Midbrain (tissue), 1 donor: ENCODE results near the gene COQ8A.
"Not testable (repeated sequence)": the region's sequence is repeated elsewhere in the genome, so short reads cannot be mapped to it uniquely, and the experiment has no call there.

Source experiments
- DNase-seq: peaks from one replicate; lab custom pipeline; 2025; lab: John Stamatoyannopoulos, UW

COQ8A gene

GRCh38 chr1:226951286-226952117 is 11.4 kb downstream of the COQ8A start:
- DNase-seq: no peak

- DNase-seq: no peak
Measured at GRCh38 chr1:226952118-226952441, 12.0 kb downstream of the COQ8A start.

GRCh38 chr1:226953175-226953800 is 13.2 kb downstream of the COQ8A start:
- no peak for DNase-seq

GRCh38 chr1:226954337-226954736 is 14.2 kb downstream of the COQ8A start:
- DNase-seq: no peak

GRCh38 chr1:226954777-226955176 is 14.7 kb downstream of the COQ8A start:
- no peak for DNase-seq

GRCh38 chr1:226955857-226956256 is 15.8 kb downstream of the COQ8A start:
- not testable (repeated sequence) for DNase-seq

GRCh38 chr1:226956942-226957713 is 17.0 kb downstream of the COQ8A start:
- no peak for DNase-seq

GRCh38 chr1:226957714-226958113 is 17.6 kb downstream of the COQ8A start:
- DNase-seq: no peak

GRCh38 chr1:226958300-226958699 is 18.2 kb downstream of the COQ8A start:
- DNase-seq: no peak

GRCh38 chr1:226960256-226960655 is 20.2 kb downstream of the COQ8A start:
- DNase-seq: no peak

GRCh38 chr1:226960944-226961765 is 21.1 kb downstream of the COQ8A start:
- no peak for DNase-seq

GRCh38 chr1:226962421-226963391 is 22.6 kb downstream of the COQ8A start:
- no peak for DNase-seq

- DNase-seq: no peak
Measured at GRCh38 chr1:226964068-226964425, 24.0 kb downstream of the COQ8A start.

GRCh38 chr1:226964611-226965486 is 24.8 kb downstream of the COQ8A start:
- DNase-seq: no peak

- DNase-seq: no peak
Measured at GRCh38 chr1:226965581-226966440, 25.7 kb downstream of the COQ8A start.

- no peak for DNase-seq
Measured at GRCh38 chr1:226966683-226967082, 26.6 kb downstream of the COQ8A start.

GRCh38 chr1:226967665-226968064 is 27.6 kb downstream of the COQ8A start:
- no peak for DNase-seq

GRCh38 chr1:226971765-226972164 is 31.7 kb downstream of the COQ8A start:
- DNase-seq: no peak

GRCh38 chr1:226972931-226973330 is 32.8 kb downstream of the COQ8A start:
- DNase-seq: no peak
